GM21423 (cell line): ENCODE data around the gene ANKS1B.
"Not testable (repeated sequence)": the region's sequence is repeated elsewhere in the genome, so short reads cannot be mapped to it uniquely, and the experiment has no call there.

ENCODE experiments used
- ATAC-seq: cut with Tn5 transposase; IDR thresholded peaks from one replicate; pipeline ENCODE4 v1.9.1; 2021; ENCODE audit warnings: mild to moderate bottlenecking, moderate library complexity; ENCODE audit not compliant: unreplicated experiment

The ANKS1B gene

GRCh38 chr12:99389751-99390150, 595.0 kb downstream of the ANKS1B start:
- ATAC-seq: no peak

DNA sequence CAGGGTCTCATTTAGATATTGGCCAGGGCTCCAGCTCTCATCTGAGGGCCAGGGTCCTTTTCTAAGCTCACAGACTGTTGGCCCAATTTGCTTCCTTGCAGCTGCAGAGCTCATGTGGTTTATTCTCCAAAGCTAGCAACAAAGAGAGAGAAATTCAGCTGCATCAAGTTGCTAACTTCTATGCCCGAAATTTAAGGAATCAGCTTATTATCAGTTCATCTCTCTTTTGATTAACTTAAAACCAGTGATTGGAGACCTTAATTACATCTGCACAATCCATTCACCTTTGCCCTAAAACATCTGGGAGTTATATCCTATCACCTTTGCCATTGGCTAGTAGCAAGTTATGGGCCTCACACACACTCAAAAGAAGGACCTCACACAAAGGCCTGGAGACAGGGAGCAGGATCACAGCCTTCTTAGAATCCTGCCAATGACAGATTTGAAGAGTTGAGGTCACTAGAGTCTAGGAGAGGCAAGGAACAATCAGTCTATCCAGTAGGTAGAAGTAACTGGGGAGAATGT, 596.0 kb downstream of the ANKS1B start:
- ATAC-seq: no peak

DNA sequence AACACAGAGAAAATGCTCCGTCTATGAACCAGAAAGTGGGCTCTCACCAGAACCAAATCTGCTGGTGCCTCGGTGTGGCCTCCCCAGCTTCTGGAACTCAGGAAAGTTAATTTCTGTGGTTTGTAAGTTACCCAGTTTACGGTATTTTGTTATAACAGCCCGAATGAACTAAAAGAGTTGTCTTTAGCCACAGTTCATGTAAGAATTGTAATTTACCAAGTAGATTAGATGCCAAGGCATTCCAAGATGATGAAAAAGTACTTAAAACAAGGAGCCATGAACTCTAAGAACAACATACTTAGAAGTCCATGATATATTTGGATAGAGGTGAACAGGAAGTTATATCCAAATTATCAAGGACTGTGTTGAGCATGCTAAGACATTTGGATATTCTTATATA, 597.1 kb downstream of the ANKS1B start:
- no peak for ATAC-seq

GRCh38 chr12:99386907-99387306, 597.8 kb downstream of the ANKS1B start:
- ATAC-seq: no peak

- no peak for ATAC-seq
Measured at GRCh38 chr12:99383258-99383657, 601.5 kb downstream of the ANKS1B start.

- peak; percentile 88 for ATAC-seq
Measured at GRCh38 chr12:99381992-99382391, 602.7 kb downstream of the ANKS1B start.

- no peak for ATAC-seq
Measured at GRCh38 chr12:99380701-99381100, 604.0 kb downstream of the ANKS1B start.

- no peak for ATAC-seq
Measured at GRCh38 chr12:99374023-99374422, 610.7 kb downstream of the ANKS1B start.

GRCh38 chr12:99372257-99372920, 612.3 kb downstream of the ANKS1B start:
- ATAC-seq: no peak

DNA sequence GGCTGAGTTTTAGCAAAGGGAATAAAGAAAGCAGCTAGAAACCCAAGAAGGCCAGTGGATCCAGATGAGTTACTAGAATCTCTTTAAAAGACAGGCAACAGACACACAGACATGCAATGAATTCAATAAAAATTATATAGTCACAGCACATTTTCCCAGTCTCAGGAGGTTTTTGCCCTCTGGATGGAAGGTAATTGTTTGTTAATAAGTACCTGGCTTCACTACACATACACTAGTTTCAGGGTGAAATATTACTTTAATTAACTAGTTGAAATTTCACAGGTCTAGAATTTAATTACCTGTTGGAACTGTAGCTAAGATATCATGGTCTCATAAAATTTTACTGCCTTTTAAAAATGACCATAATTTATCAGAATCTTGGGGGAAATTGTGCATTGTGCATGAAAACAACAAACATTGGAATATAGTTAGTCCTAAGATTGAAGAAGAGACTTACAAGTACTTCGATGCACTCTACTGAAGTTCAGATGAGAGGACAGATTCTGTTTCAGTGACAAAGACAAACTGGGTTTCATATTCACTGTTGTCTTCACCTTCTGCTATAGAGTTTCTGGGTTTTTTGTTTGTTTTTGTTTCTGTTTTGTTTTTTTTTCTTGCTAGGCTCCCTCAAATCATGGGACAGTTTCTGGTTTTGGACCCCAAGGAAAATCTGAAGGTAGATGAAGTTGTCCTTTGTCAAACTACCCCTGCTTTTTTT, 614.2 kb downstream of the ANKS1B start:
- no peak for ATAC-seq

DNA sequence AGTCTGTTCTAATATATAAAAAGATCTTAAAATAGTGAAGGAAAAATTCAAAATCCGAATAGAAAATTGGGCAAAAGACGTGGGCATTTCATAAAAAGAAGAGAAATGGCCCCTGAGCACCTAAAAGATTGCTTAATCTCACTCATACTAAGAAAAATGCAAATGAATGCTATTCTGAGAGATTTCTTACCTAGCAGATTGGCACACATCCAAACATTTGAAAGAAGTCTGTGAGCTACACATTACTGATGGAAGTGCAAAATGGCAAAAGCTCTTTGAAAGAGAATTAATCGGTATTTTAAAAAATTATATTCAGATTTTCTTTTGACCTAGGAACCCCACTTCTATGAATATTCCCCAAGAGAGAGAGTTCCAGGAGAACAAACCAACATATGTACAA, 617.6 kb downstream of the ANKS1B start:
- no peak for ATAC-seq

- no peak for ATAC-seq
Measured at GRCh38 chr12:99352269-99352668, 632.5 kb downstream of the ANKS1B start.

DNA sequence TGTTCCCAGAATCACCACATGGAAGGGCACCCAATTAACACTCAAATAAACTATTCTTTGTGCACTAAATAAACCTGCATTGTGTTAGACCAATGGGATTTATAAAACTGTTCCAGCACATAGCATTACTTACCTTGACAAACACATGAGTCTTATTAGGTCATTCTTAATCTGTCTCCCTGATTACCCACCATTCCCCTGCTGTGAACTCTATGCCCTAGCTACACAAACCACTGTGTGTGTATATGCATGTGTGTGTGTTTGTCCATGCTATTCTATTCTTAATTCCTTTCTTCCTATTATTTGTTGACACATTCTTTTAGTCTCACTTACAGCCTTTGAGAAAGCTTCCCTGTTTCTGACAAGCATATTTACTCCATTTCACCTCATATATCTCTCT, 640.8 kb downstream of the ANKS1B start:
- no peak for ATAC-seq

DNA sequence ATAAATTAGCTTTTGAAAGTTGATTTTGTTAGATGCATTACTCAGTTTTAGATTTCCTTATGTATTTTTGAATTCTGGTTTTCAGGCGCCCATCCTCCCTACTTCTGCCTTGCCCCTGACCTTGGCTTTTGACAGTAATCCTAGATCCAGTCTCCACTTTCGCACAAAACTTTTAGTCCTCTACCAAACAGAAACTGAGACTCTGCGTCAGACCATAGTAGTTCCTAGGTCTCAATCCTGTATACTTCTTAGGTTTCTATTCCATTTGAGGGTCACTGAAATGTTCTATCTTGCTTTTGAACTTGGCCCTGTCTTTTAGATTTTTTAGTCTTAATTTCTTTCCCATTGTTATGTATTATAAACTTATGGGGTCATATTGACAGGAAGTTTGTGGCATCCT, 645.1 kb downstream of the ANKS1B start:
- no peak for ATAC-seq

- no peak for ATAC-seq
Measured at GRCh38 chr12:99334285-99335056, 650.3 kb downstream of the ANKS1B start.

- no peak for ATAC-seq
Measured at GRCh38 chr12:99332936-99333591, 651.7 kb downstream of the ANKS1B start.

DNA sequence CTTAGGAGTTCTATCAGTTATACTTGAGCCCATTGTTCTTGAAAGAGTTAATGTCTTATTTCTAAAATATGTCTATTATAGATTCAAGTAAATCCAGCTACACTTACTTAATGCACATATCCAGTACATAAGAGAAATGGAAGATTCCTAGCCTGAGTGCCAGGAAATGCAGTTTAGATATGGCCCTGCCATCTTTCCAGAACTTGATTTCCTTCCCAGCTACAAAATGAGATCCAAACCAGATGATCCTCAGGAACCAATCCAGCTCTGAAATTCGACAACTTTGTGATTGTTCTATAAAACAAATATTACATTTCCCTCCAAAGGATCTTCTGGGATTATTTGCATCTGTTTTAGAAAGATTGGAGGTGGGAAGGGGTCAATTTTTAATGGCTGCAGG, 654.5 kb downstream of the ANKS1B start:
- ATAC-seq: no peak

DNA sequence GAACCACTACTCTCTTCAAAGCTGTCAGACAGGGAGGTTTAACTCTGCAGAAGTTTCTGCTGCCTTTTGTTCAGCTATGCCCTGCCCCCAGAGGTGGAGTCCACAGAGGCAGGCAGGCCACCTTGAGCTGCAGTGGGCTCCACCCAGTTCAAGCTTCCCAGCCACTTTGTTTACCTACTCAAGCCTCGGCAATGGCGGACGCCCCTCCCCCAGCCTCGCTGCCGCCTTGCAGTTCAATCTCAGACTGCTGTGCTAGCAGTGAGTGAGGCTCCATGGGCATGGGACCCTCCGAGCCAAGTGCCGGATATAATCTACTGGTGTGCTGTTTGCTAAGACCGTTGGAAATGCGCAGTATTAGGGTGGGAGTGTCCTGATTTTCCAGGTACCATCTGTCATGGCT, 663.5 kb downstream of the ANKS1B start:
- not testable (repeated sequence) for ATAC-seq

DNA sequence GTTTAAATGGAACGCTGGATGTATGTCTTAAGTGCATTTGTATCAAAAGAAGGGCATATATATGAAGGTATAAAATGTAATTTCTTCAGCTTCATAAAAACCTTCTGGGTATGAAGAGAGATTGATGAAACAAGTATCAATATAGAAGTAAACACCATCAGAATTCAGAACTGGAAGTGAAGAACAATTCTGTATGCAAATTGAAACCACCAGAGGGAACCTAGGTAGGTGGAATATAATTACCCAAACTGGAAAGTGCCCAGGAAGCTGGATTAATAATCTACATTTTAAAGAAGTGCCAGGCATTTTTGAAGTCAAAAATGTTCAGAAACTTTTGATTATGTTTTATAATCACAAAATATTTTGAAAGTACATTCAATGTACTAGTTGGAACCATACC, 673.4 kb downstream of the ANKS1B start:
- no peak for ATAC-seq

- no peak for ATAC-seq
Measured at GRCh38 chr12:99309812-99310211, 674.9 kb downstream of the ANKS1B start.

DNA sequence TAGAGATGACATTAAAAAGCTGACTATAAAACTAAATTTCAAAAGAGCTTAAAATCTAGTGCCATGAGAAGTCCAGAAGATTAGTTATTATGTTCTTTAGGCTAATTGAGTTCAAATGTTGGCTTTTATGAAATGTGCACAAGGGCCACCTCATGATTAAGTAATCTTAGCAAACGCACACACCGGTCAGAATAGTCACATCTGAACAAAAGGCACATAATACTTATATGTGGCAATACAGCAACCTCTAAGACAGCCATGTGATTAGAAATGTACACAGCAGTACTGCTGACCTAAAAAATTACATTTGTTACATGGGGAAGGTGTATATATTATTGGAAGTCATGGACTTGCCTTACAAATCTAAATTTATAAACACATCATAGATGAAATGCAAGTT, 681.9 kb downstream of the ANKS1B start:
- ATAC-seq: no peak
